GM10266 (cell line): ENCODE data around the gene OR6M1.

ENCODE experiments used
- DNase-seq: peaks from one replicate; pipeline ENCODE4 v3.0.0; 2012; ENCODE audit errors: extremely low spot score
- TF ChIP-seq, protein P1 (sequence below): IDR thresholded peaks from 2 replicates; pipeline ENCODE4 v1.5.1; 2012; ENCODE audit warnings: mild to moderate bottlenecking, low read depth; ENCODE audit not compliant: control insufficient read depth, insufficient read depth; ENCODE audit errors: missing control alignments

The OR6M1 gene

DNA sequence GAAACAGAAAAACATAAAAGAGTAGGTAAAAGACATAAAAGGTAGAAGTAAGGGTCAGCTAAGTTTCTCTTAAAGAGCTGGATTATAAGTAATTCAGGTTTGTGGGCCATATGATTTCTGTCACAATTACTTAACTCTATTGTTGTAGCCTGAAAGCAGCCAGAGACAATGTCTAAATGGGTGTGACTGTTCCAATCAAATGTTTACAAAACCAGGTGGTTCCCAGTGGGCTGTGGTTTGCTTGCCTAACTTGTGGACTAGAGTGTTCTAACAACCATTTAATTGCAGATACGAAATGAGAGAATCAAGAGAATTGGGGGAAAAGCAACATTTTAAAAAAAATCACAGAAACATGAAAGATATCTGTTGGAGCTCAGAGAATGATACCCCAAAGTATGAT, 22.6 kb downstream of the OR6M1 start:
- DNase-seq = no peak
- TF ChIP-seq, protein P1, sequence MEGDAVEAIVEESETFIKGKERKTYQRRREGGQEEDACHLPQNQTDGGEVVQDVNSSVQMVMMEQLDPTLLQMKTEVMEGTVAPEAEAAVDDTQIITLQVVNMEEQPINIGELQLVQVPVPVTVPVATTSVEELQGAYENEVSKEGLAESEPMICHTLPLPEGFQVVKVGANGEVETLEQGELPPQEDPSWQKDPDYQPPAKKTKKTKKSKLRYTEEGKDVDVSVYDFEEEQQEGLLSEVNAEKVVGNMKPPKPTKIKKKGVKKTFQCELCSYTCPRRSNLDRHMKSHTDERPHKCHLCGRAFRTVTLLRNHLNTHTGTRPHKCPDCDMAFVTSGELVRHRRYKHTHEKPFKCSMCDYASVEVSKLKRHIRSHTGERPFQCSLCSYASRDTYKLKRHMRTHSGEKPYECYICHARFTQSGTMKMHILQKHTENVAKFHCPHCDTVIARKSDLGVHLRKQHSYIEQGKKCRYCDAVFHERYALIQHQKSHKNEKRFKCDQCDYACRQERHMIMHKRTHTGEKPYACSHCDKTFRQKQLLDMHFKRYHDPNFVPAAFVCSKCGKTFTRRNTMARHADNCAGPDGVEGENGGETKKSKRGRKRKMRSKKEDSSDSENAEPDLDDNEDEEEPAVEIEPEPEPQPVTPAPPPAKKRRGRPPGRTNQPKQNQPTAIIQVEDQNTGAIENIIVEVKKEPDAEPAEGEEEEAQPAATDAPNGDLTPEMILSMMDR = no peak

DNA sequence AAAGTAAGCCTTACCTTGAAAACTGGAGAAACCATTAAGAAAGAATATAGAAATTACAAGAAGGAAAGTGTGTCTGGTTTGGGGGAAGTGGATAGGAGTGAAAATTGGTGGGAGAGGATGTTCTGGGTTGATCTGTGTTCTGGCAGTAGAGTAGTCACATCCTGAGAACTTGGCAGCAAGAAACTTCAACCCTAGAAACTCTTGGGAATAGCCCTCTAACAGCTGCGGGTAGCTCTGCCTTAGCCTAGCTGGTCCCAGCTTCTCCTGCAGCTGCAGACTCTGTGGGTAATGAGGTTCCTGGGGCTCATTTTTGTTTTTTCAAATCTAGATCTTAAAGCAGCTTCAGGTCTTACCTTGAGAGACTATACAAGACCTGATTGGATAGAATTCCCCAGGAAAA, 27.6 kb downstream of the OR6M1 start:
- no peak for DNase-seq
- TF ChIP-seq, protein P1 = no peak

DNA sequence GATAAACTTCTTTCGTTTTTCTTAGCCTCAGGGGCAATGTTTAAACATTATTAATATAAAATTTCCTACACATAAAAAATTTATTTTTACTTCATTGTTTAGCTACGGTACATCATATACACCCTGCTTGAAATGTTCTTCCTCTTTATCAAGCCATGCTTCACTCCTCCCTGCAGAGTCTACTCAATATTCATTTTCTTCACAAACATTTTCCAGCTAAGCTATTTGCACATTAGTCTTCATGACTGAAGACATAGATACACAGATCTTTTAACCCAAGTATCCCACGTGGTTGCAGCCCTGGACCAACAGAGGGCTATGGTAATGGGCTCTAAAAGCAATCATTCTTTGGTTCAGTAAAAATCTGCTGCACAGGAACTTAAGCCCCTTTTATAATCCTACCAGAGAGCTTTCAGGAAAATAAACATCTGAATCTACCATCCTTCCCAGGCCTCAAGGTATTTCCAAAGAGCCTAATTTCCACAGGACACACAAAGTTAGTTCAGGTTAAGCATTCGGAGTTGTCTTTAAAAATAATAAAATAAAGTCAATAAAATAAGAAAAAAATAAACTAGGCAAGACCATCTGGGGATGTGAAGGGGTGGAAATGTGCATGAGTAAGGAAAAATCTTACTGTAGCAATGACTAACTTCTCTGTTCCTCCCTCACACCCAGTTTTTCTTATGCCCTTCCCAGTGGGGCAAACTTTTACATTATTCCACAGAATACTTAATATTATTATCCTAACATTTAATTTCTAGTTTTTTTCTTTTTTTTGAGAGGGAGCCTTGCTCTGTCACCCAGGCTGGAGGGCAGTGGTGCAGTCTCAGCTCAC, 30.2 kb downstream of the OR6M1 start:
- TF ChIP-seq, protein P1 = no peak

DNA sequence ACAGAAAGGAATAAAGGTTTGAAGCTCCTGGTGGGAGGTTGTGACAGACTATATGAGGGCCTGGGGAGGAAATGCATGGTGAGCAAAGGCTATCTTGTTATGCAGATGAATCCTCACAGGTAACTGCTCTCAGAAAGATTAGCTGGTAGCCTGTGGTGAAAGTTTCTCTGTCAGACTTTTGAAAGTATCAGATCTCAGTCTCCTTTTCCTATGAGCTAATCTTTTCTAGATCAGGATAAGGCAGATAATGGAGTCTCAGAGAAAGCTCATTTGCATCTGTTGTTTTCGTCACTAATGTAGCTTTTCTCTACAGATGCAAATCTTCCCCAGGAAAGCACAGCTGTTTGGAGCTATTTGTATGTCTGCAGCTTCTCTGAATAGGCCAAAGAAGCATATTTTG, 30.9 kb downstream of the OR6M1 start:
- DNase-seq = no peak
- TF ChIP-seq, protein P1 = no peak

More for the DNA sequence above, 30.2 kb downstream of the OR6M1 start:
- DNase-seq = no peak

DNA sequence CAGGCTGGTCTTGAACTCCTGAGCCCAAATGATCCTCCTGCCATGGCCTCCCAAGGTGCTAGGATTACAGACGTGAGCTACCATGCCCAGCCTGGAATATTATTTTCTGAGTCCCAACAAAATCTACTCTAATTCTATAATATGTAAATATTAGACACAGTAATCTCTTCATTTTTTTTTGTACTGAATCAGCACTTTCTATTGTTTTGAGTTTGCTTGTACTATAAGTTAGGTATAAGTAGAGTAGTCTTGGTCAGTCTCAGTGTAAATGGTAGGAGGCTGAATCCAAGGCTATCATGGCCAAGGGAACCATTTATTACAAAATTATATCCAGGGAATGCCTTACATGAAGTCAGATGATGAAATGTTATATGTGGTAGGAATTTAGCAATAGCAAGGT, 32.2 kb downstream of the OR6M1 start:
- no peak for DNase-seq
- TF ChIP-seq, protein P1 = no peak

DNA sequence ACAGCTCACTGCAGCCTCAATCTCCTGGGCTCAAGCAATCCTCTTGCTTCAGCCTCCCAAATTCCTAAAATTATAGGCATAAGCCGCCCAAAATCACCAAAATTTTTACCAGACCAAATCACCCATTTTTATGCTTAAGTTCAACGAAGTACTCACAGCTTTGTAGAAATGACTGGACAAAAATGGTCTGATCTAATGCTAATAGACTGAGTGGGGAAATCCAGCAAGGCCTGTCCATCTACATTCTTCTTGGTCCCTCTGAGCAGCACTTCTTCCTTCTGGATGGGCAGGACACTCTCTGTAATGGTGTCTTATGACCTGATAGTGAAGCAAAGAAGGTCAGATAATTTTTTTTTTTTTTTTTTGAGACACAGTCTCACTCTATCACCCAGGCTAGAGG, 33.1 kb downstream of the OR6M1 start:
- TF ChIP-seq, protein P1 = no peak
- DNase-seq = no peak

DNA sequence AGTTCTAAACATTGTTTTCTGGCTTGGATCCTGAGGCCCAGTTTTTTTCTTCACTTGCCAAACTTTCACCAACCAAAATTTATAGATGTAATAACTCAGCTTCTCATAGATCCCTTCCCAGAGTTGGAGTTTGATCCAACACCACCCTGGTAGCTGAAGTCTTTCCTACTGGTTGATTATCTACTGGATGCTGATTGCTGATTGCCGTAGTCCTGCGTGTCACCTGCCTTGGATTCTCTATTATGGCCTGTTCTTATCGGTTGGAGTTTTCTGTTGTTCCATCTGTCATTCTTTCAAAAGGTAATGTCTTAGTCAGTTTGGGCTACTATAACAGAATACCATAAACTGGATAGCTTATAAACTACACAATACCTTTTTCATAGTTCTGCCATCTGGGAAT, 34.5 kb downstream of the OR6M1 start:
- no peak for DNase-seq
- TF ChIP-seq, protein P1 = no peak
